ENCODE data around the gene MGAM2.

MGAM2 gene

DNA sequence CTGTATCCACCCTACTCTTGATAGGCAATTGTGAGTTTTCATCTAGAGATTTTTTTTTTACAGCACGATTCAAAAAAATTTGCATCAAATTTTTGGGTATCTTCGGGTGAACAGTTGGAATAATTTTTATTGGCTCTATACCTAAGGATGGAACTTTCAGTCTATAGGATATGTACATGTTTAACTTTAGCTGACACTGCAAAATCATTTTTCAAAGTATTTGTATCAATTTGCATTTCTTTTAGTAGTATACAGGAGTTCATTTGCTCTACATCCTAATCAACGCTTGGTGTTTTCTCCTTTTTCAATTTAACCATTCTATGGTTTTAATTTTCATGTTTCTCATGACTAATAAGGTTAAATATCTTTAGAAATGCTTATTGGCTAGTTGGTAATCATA, 11.7 kb downstream of the MGAM2 start:
- no peak for DNase-seq

DNA sequence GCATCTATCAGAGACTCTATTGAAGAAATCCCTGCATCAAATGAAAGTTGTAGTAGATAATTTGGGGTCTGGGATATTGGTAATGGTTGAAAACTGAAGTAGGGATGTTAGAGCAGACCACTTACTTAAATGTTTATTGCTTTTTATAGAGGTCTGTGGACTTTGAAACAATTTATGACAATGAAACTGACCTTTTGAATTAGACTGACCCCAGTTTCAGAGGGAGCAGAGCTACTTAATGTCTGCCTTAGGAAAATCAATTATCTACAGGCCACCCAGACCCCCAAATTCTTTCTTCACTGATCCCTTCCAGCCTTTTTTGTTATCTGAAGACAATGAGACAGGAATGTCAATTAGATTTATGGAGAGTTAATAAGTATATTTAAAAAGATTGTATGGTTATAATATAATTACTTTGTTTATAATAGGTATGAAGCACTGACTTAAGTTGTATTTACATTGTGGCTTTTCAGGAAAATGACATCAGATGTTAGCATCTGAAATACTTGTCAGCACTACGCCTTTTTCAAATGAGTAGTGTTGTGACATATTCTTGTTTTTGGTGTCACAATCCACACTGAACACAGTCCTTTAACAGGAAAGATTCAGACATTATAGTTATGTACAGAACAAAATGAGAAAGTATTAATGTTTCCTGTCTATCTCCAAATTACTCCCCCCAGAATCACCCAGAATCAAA, 13.9 kb downstream of the MGAM2 start:
- DNase-seq: no peak

DNA sequence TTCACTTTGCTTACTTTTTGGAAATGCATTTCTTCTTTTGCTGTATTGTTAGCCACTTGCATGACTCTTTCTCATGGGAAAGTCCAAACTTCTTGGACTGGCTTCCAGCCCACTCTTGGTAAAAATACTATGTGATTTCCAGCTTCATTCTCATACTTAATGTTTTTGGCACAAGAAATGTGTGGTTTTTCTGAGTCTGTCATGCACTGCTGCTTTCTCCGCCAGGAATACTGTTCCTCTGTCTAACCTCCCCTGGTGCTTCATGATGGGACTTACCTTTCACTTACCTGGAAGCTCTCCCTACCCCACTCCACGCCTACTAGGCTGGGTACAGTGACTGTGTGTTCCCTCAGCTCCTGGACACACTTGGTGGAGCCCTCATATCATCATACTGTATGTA, 18.7 kb downstream of the MGAM2 start:
- no peak for DNase-seq

DNA sequence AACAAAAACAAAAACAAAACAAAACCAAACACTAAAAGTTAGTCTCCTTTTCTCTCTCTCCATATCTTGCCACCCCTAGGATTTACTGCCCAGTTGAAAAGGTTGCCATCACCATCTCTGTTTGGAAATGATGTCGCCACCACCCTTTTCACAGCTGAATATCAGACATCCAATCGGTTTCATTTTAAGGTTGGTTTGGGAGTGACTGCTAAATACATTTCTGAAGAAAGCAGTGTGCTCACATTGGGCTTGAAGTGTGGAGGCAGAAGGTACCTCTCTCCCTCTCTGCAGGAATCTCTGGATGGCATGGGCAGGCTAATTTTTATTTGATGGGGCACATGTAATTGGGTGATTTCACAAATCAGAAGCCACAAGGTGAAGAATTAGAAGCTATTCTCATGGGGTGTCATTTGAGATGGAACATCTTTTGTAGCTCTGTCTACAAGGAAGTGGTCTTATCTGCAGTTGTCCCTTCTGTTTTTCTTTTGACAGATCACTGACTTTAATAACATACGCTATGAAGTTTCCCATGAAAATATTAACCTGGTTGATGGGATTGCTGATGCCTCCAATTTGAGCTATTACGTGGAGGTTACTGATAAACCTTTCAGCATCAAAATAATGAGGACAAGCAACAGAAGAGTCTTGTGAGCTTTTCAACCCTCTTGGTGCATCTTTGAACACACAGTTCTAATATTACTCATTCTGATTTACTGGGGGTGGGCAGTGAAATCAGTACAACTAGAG, 20.1 kb downstream of the MGAM2 start:
- DNase-seq: no peak

DNA sequence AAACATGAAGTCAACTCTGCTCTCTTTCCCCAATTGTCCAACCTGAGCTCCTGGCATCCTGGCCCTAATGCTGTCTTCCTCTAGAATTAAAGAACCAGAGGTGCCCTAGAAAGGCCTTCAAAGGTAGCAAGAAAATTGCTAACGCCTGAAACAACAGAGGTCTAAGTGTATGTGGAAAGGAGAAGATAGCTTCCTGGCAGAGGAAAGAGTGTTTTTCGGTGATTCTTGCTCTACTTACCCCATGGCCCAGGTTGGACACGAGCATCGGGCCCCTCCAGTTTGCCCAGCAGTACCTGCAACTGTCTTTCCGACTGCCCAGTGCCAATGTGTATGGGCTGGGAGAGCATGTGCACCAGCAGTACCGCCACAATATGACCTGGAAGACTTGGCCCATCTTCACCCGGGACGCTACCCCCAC, 22.2 kb downstream of the MGAM2 start:
- no peak for DNase-seq

DNA sequence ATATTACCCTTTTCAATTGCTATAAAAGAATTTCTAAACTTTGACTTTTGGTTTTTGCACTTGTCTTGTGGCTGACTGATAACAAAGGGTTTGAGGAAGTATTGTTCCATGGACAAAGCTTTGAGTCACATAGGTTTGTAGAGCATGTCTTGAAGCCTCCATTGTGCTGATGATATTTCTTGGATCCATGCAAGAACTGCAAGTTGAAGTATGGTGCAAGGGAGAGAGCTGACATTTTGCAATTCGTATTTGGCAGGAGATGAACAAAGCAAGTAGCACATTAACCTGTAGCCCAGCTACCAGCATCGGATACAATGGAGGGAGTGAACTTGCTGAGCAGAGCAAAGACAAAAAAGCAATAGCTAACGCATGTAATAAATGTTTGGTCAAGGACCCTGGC, 23.4 kb downstream of the MGAM2 start:
- DNase-seq: no peak

DNA sequence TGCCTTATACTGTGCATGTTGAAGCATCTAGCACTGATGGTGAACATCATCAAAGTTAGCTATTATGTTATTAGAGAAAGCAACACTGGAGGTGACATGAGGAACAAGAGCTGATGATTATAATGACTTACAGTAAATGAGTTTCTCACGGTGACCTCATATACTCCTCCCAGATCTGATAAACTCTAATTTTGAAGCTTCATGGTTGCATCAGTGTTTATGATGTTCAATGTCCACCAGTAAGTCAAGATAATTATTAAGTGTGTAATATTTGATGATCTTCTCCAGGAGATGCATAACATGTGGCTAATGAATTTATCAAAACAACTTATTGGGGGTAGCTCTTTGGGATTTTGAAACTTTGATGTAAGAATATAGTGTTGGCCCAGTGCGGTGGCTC, 27.5 kb downstream of the MGAM2 start:
- DNase-seq: no peak

DNA sequence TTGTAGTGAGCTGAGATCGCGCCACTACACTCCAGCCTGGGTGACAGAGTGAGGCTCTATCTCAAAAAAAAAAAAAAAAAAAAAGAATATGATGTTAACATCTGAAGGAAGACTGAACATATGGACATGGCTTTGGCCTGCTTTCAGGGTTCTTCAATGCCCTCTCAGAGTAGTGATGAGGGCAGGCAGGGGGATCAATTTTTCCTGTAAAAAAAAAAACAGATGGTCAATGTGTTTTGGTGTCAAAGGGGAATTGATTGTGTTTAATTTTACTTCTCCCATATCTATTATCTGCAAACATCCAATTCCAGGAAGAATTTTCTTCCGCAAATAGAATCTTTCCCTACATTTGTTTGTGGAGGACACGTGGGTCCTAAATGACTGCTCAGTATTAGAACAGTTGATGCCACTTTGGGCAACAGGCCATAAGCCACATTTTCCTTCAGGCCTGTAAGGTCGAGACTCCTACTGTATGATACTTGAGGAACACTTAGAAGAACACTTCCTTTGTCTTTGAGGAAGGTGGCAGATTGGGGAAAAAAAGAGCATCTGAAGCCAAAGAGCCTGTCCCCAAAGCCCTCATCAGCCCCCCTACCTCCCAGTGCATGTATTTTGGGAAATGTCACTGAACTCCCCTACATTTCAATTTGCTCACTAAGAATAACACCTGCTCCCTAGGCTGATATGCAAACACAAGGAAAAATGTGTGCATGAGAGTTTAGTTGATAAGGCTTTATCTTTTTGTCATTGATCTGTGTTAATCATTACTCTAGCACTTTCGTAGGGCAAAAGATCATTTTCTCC, 28.3 kb downstream of the MGAM2 start:
- DNase-seq: no peak

DNA sequence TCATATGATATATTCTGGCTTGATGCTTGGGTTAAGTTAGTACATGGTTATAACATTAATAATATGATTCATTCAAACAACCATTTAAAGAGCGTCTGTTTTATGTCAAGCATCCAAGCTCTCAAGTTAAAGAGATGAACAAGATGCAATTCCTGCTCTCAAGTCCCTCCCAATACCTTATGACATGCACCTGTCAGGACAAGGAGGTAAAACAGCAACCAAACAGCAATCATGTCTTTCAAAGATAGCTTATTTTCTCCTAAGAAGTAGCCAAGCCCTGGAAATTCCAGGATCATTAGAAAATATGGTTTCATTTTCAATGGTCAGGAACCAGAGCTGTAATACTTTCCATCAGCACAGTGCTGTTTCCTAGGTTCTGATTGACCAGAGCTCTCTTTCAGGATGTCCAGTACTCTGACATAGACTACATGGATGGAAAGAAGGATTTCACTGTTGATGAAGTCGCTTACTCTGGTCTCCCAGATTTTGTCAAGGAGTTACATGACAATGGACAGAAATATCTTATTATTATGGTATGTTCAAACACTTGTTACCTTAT, 29.0 kb downstream of the MGAM2 start:
- DNase-seq: no peak

DNA sequence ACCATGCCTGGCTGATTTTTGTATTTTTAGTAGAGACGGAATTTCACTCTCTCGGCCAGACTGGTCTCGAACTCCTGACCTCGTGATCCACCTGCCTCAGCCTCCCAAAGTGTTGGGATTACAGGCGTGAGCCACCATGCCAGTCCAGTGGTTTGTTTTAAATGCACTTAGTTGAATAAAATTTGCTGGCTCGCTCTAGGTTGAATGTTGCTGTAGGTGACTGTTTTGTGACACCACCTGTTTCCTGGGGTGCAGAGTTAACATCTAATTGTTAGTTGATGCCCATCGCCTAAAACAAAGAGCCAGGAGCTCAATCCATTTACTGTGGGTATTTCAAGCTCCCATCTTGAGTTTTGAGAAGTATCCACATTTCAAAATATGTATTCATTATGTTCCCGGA, 31.2 kb downstream of the MGAM2 start:
- DNase-seq: no peak

DNA sequence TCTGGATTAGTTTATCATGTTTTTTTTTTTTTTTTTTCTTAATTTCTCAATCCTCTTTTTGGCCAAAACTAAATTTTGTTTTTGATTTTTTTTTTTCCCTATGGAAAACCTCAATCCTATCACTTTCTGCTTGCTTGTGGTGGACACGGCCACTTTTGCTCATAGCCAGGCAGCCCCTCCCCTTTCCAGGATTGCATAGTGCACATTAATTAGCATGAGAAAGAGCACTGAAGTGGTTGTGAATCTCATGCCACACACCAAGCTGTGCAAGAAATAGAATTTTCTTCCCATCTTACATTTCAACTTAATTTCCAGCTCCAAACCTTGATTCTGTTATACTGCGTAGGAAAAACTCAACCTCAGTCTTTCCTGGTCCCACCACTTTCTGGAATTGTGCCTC, 34.6 kb downstream of the MGAM2 start:
- DNase-seq: no peak

DNA sequence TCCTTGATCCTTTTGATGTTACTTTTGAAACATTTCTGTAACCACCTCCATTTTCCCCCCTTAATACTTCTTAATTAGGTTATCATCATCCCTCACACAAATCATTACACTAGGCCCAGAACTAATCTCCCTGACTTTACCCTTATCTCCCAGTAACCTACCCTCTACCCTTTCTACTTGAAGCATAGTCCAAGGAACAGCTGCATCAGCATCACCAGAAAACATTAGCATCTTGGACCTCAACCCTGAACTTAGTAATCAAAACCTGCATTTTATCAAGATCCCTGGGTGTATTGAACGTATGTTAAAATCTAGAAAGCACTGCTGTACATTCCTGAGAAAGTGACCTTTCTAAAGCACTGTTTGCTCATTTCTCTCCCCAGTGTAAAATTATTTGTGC, 38.8 kb downstream of the MGAM2 start:
- no peak for DNase-seq

DNA sequence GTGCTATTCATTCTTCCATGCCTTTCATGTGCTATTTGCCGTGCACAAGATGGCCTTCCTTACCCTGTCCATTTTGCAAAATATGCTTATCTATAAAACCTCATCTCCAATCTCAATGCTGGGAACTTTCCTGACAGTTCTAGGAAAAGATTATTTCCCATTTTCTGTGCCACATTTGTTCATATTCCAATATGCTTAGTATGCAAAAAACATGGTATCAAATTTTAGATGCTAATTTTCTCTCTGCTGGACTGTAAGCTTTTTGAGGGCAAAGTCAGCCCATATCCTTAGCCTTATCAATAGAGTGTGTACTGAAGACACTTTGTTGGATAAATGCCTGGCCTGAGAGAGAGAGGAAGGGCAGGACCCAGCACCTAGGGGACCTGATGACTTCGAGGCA, 39.4 kb downstream of the MGAM2 start:
- no peak for DNase-seq

DNA sequence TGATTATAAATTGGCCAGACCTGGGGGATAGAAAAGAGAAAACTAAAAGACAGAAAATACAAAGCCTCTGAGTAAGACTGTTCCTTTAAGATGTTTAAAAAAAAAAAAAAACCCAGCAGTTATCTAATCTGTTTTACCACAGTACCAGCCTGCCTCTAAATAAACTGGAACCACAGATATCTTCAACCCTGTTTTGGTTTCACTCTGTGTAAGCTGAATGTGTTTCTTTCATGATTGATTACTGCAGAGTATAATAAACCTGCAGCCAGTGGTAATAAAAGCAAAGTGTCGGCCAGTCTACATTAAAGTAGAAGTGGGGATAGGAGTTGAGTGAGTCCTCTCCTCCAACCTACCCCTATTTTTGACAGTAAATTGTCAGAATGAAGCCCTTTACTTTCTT, 40.6 kb downstream of the MGAM2 start:
- no peak for DNase-seq

DNA sequence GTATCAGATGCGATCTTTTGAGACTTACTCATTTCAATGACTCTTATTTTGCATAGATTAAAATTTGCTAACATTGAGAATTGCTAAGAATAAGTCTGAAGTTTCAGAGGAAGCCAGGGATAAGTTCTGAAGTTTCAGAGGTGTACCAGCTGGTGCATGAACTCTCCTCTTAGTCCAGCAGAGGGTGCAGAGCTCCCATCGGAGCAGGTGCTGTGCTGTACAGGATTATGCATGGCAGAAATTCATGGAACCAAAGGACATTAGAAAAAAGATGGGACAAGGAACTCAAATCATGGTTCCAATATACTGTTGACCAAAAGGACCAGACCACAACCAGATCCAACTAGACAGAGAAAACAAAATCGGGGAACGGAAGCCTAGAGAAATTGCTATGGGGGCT, 41.9 kb downstream of the MGAM2 start:
- no peak for DNase-seq

DNA sequence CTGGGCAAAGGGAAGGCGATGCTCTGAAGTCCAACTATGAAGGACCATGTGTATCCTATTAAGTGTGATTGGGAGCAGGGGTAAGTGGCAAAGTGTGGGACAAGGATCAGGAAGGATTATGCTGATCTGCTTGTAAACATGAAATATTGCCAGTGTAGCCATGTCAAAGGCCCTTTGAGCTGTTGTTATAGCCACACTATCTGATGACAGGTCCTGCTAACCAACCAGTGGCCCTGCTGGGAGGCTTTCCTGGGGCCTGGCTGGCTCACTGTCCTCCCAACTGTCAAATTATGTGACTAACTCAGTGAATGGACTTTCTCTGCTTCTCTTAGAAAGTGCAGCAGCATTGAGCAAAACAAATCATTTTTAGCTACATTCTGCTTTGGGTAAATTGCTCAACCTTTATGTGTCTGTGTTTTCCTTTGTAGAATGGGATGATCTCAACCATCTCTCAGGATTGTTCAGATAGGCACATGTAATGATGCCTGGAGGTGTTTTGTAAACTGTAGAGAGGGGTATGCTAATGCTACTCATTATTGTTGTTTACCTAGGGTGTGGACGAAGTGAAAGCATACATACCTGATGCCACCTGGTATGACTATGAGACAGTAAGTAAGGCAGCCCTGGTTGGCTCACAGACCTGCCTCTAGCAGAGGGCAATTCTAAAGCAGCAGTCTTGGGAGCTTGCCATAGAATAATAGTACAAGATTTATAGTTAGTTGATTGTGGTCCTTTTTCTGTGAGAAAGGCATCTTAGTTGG, 47.4 kb downstream of the MGAM2 start:
- no peak for DNase-seq

DNA sequence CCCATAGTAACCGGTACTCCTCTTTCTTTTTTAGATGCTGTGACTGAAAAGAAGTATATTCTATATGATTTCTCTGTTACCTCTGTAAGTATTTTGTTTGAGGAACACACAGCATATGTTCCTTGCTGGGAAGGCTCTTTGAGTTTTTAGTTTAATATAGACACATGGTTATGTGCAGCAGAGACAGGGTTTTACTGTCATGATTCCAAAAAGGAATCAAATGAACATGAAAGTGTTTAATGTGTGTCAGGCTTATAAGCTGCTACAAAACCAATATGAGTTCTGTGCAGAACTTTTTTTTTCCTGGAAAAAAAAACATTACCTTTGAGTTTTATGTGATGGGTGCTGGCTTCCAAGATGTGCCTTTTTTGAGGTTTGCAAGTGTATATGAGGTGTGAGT, 50.4 kb downstream of the MGAM2 start:
- DNase-seq: no peak

DNA sequence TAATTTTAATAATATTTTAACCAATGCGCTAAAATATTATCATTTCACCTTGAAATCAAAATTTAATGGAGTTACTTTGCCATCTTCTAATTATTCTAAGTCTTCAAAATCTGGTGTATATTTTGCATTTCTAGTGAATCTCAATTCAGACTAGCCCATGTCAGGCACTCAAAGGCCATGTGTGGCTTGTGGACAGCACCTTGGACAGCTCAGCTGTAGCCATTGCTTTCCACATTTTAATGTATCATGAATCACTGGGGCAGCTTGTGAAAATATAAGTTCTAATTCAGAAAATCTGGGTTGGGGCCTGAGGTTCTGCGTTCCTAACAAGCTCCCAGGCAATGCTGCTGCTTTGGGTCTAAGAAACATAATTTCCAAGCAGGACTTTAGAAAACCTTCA, 57.2 kb downstream of the MGAM2 start:
- no peak for DNase-seq

DNA sequence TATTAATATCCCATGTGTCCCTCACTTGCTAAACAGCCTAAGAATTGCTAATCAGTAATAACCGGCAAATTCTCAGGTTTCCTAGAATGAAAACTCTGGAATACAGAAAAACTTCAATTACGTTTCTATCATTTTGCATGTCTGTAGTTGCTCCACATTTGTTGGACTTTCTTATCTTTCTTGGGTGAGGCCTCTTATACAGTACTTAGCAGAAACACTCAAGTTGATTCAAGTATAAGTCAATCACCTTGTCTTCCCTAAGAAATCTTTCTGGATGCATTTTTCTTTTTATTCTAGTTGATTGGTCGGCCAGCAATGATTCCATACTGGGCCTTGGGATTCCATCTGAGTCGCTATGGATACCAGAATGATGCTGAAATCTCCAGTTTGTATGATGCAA, 61.4 kb downstream of the MGAM2 start:
- DNase-seq: no peak

DNA sequence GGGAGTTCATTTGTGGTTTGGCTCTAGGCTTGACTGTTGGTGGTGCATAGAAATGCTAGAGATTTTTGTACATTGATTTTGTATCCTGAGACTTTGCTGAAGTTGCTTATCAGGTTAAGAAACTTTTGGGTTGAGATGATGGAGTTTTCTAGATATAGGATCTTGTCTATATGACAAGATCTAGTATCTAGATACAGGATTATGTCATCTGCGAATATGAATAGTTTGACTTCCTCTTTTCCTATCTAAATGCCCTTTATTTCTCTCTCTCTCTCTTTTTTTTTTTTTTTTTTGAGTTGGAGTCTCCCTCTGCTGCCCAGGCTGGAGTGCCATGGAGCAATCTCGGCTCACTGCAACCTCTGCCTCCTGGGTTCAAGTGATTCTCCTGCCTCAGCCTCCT, 62.9 kb downstream of the MGAM2 start:
- no peak for DNase-seq

DNA sequence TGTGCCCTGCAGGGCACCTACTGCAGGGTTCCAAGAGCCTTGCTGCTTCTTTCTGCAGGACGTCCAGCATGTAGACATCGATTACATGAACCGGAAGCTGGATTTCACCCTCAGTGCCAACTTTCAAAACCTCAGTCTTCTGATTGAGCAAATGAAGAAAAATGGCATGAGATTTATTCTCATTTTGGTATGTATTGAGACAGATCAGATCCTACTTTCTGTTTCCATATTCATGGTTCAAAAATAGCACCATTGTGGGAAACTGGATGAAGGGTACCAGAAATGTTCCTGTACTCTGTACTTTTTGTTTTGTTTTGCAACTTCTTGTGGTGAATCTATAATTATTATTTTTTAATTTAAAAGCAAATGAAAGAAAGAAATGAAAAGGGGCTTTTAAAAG, 64.1 kb downstream of the MGAM2 start:
- DNase-seq: no peak

DNA sequence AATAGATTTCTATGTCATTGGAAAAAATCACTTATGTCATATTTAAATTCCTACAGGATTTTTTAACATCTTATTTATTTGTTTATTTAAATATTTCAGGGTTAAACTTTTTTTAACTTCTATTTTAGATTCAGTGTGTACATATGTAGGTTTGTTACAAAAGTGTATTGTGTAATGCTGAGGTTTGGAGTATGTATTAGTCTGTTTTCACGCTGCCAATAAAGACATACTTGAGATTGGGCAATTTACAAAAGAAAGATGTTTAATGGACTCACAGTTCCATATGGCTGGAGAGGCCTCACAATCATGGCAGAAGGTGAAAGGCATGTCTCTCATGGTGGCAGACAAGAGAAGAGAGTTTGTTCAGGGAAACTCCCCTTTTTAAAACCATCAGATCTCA, 65.4 kb downstream of the MGAM2 start:
- no peak for DNase-seq

DNA sequence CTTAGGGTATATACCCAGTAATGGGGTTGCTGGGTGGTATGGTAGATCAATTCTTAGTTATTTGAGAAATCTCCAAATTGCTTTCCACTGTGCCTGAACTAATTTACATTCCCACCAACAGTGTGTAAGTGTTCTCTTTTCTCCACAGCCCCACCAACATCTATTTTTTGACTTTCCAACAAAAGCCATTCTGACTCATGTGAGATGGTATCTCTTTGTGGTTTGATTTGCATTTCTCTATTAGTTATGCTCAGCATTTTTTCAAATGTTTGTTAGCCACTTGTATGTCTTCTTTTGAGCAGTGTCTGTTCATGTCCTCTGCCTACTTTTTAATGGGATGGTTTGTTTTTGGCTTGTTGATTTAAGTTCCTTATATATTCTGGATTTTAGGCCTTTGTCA, 66.4 kb downstream of the MGAM2 start:
- no peak for DNase-seq
